ENCODE results near the gene HCRTR1.

HCRTR1 gene

DNA sequence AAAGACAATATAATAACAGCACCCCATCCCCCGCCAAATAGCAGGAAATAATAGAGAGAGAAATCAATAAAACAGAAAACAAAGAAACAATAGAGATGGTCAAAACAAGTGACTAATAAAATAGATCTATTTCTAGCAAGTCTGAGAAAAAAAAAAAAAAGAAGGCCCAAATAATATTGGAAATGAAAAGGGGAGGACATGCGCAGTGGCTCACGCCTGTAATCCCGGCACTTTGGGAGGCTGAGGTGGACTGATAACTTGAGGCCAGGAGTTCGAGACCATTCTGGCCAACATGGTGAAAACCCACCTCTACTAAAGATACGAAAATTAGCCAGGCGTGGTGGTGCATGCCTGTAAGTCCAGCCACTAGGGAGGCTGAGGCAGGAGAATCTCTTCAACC, 18.5 kb upstream of the HCRTR1 start:
- DNase-seq = no peak

DNA sequence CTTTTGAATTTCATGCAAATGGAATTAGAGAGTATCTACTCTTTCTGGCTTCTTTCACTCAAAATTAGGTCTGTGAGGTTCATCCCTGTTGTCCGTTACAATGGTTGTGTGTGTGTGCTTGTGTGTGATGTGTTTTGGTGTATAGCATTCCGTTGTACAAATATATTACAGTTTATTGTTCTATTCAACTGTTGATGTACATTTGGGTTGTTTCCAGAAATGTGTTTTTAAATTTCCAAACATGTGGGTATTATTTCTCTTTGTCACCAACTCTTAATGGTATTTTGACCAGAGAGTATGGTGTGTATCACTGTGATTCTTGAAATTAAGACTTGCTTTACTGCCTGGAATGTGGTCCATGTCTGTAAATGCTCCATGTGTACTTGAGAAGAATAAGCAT, 16.8 kb upstream of the HCRTR1 start:
- DNase-seq = no peak

DNA sequence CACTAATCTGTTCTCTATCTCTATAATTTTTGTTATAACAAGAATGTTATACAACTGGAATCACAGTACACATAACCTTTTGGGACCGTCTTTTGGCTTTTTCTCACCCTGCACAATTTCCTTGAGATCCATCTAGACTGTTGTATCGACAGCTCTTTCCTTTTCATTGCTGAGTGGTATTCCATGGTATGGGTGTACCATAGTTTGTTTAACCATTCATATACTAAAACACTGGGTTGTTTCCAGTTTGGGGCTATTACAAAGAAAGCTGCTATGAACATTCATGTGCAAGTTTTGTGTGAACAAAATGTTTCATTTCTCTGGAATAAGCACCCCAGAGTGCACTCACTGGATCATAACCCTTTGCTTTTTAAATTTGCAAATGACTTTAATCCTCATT, 15.4 kb upstream of the HCRTR1 start:
- no peak for DNase-seq

DNA sequence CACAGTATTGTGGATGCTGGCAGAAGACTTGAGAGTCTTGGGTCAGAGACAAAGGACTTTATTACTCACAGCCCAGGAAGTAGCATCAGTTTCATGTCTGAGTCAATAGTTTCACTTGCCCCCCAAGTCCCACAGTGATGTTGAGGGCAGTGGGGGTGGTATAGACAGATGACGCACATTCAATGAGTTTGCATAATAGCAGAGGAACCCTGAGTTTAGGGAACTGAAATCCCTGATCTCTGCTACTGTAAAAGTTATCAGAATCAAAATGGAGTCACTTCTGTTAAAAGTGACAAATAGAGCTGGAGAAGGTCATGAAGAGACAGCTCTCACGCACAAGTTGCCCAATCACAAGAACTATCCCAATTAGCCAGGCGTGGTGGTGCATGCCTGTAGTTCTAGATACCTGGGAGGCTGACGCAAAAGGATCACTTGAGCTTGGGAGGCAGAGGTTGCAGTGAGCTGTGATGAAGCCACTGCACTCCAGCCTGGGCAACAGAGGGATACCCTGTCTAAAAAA, 11.5 kb upstream of the HCRTR1 start:
- DNase-seq = no peak

DNA sequence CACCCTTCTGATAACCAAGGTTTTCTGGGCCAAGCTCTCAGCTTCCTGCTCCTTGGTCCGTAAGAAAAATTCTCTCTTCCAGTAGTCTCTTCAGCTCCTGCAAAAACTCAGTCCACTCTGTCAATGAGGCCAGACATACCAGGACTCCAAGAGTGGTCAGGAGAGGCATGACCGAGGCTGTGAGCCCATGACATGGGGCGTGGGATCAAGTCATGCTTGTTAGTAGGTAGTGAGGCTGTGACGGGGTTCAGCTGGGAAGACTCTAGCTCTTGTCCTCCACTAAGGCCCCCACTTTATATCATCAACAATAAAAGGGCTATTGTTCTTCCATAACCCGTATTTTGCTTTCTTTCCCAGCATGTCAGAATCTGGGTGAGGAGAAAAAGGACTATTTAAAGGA, 10.1 kb upstream of the HCRTR1 start:
- DNase-seq = no peak

DNA sequence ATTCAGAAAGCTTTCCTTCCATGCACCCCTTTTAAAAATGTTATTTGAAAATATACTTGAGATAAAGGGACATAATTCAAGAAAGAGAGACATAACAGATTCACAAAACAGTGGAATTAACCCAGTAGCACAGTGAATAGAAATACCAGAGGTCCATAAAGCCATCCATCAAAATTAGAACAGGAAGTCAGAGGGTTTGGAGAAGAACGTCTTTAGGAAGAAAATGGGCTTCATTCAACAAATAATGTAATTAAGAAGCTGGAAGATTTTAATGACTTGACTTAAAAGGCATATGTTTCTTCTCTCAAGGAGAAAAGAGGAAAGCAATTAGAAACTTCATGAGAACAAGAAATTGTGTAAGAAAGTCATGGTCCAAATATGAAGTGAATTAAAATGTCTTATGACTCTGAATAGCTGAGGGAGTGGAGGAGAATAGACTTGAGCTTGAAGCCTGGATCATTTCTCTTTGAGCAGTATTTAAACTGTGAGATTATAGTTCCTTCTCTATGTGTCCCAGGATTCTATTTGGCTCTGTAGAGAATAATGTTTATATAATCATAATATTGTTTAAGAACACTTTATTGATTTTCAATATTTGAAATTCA, 7.9 kb upstream of the HCRTR1 start:
- no peak for DNase-seq

DNA sequence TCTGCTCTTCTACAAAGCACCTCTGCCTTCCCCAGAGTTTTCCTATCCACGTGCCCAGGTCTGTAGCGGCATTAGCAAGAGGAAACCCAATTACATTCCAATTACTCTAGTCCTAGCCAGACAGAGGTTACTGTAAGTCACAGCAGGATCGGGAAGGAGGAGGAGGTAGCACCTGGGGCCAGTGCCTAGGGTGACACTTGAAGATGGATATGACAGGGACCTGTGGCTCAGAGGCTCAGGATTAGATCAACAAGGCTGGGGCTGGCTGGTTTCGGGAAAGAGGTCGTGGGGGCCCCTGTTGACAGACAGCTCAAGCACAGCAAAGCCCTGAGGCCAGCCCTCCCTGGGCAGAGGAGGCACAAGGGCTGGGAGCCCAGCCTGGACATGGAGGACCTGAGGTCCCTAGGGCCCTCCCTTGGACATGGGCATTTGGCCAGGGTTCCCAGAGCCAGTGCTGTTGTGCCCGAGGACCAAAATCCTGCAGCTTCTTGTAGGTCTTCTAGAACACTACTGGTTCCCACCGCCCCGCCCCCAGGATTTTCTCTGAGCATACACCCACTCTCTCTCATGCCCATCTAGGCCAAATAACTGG, 3.0 kb upstream of the HCRTR1 start:
- no peak for DNase-seq

DNA sequence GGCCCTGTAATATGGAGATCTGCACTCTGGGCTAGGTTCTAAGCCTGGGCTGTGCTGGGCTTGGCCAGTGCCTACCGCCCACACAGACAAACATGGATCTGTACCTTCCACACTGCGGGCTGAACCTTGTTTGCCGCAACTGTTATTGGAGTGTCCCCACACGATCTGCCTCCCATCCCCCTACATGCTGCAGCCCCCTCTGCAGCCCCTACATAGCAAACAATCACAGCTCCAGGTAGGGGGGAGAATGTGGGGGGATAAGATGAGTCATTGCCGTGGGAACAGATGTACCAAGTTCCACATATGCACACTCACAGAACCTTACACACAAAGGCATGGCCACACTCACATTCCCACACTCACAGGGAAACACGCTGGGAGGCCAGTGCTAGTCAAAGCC, 2.1 kb upstream of the HCRTR1 start:
- DNase-seq = no peak

DNA sequence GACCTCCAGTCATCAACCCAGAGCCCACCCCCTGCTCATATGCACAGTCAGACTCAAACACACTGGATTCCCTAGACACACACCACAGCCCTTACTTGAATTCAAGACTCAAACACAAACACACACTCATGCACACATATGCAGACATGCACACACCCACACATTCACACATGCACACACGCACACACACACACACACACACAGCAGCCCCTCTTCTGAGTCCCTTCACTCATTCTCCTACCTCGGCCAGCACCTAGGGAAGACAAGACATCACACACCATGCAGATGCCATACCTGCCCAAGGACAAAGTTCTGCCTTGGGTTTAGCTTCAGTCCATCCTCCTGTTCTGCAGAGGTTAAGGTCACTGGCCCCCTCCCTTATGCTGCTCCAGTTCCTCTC, 1.6 kb upstream of the HCRTR1 start:
- DNase-seq = no peak

DNA sequence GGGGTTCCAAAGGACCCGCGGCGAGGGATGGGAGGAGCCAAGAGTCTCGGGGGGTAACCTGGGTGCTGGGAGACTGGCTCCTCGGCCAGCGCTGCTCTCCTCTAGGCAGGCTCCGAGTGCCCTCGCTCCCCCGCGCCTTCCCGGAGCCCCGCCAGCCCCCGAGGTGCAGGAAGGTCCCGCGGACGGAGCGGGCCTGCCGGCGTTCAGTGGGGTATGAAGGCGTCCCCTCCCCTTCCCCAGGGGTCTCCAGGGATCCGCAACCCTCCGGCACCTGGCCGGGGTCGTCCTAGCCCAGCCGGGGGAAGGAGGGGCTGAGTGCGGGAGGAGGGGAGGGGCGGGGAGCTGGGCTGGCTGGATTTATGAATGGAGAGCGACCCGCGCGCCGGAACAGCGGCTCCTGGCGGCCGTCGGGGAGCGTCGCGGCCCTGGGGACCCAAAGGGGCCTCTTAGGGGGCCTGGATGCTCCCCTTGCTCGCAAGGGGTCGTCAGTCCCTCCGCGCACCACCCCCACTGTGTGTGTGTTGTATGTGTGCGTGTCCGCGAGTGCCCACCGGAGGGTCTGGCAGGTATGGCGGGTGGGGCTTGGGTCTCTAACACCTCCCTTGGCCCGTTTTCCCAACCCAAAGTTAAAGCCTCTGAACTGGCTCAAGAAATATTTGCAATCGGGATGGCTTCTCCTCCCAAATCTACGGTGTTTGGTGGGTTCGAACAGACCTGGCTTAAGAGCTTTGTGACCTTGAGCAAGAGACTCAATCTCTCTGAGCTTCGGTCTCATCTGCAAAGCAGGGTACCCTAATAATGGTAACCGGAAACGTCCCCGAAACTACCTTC, 642 bp downstream of the HCRTR1 start:
- DNase-seq = peak; percentile 55

DNA sequence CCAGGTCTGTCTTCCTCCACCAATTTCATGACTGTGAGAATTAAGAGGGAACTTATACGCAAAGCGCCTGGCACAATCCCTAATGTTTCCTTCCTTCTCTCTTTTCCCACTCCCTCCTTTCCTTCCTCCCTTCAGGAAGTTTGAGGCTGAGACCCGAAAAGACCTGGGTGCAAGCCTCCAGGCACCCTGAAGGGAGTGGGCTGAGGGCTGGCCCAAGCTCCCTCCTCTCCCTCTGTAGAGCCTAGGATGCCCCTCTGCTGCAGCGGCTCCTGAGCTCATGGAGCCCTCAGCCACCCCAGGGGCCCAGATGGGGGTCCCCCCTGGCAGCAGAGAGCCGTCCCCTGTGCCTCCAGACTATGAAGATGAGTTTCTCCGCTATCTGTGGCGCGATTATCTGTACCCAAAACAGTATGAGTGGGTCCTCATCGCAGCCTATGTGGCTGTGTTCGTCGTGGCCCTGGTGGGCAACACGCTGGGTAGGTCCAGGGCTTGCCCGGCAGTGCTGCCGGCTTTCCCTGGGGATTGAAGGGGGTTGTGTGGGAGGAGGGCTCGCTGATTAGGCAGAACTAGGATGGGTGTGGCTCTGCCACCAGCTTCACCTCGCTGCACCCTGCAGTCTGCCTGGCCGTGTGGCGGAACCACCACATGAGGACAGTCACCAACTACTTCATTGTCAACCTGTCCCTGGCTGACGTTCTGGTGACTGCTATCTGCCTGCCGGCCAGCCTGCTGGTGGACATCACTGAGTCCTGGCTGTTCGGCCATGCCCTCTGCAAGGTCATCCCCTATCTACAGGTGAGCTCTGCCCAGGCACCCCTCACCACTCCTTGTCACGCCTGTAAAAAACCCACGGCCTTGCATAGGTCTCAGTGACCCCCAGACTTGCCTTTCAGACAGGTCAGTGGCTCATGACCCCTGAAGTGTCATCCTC, 1.7 kb downstream of the HCRTR1 start:
- no peak for DNase-seq

DNA sequence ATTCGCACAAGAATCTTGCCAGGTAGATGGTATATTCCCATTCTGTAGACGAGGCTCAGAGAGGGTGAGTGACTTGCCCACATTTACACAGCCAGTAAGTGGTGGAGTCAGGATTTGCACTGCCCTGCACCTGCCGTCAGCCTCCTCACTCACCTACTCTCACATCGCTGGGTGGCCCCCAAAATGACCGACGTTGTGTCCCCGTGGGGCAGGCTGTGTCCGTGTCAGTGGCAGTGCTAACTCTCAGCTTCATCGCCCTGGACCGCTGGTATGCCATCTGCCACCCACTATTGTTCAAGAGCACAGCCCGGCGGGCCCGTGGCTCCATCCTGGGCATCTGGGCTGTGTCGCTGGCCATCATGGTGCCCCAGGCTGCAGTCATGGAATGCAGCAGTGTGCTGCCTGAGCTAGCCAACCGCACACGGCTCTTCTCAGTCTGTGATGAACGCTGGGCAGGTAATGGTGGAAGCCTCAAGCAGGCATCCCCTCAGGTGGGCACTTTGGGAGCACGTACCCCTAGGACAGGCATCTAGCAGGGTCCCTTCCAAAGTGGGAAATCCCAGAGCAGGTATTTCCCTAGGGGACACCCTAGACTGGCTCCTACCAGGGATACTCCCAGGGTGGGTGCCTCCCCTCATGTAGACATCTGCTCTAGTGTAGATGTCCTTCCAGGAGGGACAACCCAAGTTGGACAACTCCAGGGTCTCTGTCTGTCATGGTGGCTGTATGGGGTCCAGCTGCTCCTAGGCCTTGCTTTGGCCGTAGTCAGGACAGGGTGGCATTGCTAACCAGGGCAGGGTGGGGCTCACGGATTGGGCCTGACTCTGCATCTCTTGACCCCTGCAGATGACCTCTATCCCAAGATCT, 3.4 kb downstream of the HCRTR1 start:
- DNase-seq = no peak

DNA sequence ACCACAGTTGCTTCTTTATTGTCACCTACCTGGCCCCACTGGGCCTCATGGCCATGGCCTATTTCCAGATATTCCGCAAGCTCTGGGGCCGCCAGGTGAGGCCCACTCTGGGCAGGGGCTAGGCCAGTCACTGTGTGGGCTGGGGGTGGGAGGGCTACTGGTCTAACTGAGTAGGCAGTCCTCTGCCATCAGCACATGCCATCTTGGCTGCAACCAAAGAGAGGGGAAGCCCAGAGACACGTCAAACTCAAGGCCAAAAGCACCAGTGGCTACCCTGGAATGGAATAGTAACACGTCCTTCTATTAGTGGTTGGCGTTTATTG, 4.0 kb downstream of the HCRTR1 start:
- no peak for DNase-seq

DNA sequence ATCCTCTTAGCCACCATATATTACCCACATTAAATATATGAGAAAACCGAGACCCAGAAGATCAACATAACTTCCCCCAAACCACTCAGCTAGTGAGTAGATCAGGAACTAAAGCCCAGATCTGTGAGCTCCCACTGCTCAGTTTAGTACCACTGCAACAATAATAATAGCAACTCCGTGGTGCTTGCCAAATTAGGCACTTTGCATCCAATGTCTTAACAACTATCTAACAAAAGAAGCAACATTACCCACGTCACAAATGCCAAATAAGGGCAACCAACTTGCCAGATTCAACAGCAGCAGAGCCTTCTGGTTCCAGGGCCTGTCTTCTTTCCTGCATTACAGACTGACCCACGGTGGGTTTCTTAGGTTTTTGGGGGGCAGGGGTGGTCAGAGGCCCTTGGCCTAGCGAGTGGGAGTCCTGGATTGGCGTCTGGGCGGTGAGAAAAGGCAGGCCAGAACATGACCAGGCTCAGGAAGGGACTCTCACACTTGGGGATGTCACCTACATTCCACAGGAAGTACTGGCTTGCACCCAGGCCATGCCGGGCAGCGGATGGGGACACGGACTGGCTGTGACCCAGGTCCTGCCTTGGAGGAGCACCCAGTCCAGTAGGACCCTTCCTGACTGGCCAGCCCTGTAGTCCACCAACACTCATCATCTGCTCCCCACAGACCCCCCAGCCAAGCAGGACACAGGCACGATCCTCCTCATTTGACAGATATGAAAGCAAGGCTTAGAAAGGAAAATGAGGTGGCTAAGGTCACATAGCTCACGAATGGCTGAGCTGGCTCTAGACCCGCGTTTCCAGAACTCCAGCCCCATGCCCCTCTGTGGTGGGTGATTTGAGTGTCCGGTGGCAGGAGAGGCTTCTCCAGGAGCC, 4.6 kb downstream of the HCRTR1 start:
- no peak for DNase-seq

DNA sequence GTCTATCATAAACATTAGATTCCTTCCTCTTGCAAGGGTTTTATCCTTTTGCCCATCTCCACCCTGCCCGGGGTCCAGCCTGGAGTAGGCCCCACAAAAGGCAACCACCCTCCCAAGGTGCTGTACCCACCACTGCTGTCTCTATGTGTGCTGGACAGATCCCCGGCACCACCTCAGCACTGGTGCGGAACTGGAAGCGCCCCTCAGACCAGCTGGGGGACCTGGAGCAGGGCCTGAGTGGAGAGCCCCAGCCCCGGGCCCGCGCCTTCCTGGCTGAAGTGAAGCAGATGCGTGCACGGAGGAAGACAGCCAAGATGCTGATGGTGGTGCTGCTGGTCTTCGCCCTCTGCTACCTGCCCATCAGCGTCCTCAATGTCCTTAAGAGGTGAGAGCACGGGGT, 5.9 kb downstream of the HCRTR1 start:
- no peak for DNase-seq

DNA sequence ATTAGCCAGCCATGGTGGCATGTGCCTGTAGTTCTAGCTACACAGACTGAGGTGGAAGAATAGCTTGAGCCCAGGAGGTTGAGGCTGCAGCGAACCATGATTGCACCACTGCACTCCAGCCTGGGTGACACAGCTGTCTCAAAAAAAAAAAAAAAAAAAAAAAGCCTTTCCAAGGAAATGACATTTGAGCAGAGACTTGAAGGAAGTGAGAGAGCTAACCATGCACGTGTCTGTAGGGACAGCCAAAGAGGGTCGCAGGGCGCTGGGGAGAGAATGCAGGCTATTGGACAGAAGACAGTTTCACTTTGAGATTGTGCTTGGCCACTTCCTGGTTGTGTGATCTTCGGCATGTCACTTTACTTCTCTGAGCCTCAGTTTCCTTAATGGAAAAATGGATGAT, 6.8 kb downstream of the HCRTR1 start:
- DNase-seq = no peak

DNA sequence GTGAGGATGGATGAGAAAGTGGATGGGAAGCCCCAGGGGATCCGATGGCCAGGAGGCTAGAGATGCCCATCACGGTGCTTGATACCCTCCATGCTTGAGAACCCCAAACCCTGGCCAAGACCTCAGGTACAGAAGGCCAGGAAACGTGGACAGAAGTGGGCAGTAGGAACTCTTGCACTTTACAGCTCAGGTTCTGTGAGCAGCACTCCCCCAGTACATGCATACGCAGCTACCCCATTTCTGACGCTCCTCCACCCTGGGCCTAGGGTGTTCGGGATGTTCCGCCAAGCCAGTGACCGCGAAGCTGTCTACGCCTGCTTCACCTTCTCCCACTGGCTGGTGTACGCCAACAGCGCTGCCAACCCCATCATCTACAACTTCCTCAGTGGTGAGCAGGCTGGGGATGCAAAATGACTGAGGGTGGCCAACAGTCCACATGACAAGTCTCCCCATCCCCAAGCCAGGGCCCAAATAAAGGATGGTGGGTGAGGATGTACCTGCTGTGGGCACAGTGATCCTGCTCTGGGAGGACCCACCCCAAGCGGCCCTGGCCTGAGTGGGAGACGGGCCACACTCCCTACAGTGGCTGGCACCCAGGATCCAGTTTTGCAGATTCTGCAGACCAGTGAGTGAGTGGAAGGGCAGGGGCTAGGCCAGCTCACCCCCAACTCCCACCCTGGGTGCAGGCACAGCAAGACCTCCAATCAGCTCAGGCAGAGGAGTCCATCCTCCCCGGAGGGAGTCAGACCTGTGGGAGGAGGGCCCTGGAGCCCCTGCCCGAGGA, 7.4 kb downstream of the HCRTR1 start:
- DNase-seq = no peak

DNA sequence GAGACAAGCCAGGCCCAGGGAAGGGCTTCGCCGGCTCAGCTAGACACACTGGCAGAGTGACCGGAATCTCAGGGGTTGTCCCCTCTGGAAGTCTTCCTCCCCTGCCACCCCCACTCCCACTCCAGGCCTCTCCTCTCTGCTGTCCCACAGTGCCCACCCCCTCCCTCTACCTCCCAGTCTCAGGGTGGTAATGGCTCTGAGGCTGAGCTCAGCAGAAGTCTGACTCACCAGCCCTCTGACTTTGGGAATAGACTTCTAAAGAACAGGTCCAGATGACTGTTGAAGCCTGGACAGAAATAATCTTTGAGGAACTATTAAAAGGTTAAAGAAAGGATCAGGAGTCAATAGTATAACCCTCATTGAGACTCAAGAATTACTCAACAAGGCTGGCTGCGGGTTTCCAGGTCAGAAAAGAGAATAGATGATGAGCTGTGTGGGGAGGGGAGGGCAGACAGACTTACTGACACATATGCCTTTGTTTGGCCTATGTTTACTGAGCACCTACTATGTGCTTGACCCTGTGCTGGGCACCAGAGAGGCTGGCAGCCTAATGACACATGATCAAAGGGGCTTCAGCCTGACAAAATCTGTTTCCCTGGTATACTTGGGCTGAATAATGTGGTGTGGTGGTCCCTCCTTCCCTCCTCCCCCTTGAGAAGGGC, 8.2 kb downstream of the HCRTR1 start:
- no peak for DNase-seq

Measured in NCI-H774 (cell line).